ENCODE measurements around the gene FLVCR2.

FLVCR2 gene

DNA sequence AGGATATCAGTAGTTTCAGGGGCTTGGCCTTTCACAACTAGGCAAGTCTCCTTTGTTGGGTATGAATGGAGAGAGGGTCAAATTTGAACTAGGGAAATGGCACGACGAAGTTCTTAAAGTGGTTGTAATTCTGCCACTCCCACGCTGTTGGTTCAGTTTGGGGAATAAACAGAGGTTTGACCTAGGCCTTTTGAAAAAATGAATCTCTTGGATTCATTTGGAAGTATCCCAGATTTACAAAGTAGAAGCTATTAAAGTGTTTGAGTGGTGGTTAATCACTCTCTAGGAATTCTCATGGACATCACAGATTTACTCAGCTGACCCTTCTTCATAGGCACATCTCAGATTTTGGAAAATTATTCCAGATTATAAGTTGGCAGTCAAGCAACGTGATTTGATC, 41.3 kb upstream of the FLVCR2 start:
- TF ChIP-seq, protein P1, sequence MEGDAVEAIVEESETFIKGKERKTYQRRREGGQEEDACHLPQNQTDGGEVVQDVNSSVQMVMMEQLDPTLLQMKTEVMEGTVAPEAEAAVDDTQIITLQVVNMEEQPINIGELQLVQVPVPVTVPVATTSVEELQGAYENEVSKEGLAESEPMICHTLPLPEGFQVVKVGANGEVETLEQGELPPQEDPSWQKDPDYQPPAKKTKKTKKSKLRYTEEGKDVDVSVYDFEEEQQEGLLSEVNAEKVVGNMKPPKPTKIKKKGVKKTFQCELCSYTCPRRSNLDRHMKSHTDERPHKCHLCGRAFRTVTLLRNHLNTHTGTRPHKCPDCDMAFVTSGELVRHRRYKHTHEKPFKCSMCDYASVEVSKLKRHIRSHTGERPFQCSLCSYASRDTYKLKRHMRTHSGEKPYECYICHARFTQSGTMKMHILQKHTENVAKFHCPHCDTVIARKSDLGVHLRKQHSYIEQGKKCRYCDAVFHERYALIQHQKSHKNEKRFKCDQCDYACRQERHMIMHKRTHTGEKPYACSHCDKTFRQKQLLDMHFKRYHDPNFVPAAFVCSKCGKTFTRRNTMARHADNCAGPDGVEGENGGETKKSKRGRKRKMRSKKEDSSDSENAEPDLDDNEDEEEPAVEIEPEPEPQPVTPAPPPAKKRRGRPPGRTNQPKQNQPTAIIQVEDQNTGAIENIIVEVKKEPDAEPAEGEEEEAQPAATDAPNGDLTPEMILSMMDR (IDR thresholded peaks at IDR 0.05; ENCODE audit: low read depth, low read length) = no peak
- no peak for DNase-seq (ENCODE audit: low read depth in 2 of 2)
- no peak overlapping the region for H3K4me3 ChIP-seq (replicated peaks in 1 of 2; ENCODE audit: low read depth in 2 of 2, low read length in 2 of 2)

DNA sequence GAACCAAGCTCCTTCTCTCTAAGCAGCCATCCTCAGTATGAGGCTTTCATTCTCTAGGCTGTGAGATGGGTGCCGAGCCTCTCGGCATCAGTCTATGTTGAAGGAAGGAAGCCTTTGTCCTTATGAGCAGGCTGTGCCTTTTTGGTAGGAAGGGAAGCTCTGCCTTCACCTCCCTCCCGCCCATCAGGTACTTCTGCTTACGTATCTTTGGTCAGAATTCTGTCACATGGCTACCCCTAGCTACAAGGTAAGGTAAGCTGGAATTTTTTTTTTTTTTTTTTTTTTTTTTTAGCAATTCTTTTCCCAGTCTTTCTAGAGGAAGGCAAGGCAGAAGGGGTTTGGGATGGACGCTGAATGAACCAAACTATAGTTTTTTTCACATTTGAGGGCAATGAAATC, 39.3 kb upstream of the FLVCR2 start:
- no peak for DNase-seq (ENCODE audit: low read depth in 2 of 2)
- no peak overlapping the region for H3K4me3 ChIP-seq (replicated peaks in 1 of 2; ENCODE audit: low read depth in 2 of 2, low read length in 2 of 2)
- TF ChIP-seq, protein P1 (IDR thresholded peaks at IDR 0.05; ENCODE audit: low read depth, low read length) = no peak

DNA sequence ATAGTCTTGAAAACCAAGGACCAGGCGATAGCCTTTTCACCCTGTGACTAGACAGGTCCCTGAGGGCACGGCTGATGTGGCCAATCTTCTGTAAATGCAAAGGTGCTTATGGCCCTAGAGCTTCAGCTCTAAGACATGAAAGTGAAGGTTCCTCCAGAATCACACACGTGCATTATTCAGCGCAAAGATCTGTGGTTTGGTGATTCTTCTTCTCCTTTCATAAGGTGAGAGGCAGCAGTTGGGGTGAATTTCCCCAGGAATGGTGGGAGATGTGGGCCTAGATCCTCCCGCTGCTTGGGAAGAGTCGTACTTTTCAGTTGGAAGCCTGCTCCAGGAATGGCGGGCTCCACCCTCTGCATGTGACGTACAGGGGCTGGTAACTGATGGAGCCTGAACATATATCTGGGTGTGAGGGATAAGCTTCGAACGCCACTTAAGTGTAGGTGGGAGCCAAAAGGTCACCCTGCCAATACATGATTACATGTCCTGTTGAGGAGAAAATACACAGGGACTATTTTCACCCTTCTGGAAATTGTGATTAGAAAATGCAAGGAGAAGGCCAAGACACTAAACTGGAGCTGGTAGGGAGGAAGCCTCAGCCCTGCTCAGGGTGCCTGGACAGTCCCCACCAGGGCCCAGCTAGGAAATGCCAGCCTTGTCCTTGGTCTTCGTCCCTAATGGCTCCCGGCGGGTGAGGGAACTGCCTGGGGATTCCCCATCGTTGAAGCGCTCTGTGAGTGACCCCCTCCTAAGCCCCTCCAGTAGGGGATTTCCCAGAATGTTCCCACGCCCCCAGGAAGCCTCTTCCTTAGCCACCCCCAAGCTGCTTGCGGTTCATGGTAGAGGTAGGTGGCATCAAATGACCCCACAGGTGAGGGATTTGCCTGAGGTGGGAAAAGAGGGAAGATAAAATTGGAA, 38.6 kb upstream of the FLVCR2 start:
- no peak for DNase-seq (ENCODE audit: low read depth in 2 of 2)
- H3K4me3 ChIP-seq (replicated peaks in 1 of 2; ENCODE audit: low read depth in 2 of 2, low read length in 2 of 2) = no peak overlapping the region
- TF ChIP-seq, protein P1 (IDR thresholded peaks at IDR 0.05; ENCODE audit: low read depth, low read length) = no peak

DNA sequence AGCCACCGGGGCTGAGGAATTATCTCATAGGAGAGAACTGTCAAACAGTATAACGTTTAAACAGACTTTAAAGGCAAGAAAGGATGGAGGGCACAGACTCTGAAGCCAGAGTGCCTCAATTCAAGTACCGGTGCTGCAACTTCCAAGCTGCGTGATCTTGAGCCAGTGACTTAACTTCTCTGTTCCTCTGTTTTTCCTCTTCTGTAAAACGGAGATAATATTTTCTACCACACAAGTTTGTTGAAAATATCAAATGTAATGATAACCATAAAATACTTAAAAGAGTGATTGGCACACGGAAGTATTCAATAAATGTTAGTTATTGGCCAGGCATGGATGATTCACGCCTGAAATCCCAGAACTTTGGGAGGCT, 38.0 kb upstream of the FLVCR2 start:
- TF ChIP-seq, protein P1 (IDR thresholded peaks at IDR 0.05; ENCODE audit: low read depth, low read length) = no peak
- no peak overlapping the region for H3K4me3 ChIP-seq (replicated peaks in 1 of 2; ENCODE audit: low read depth in 2 of 2, low read length in 2 of 2)
- no peak for DNase-seq (ENCODE audit: low read depth in 2 of 2)

DNA sequence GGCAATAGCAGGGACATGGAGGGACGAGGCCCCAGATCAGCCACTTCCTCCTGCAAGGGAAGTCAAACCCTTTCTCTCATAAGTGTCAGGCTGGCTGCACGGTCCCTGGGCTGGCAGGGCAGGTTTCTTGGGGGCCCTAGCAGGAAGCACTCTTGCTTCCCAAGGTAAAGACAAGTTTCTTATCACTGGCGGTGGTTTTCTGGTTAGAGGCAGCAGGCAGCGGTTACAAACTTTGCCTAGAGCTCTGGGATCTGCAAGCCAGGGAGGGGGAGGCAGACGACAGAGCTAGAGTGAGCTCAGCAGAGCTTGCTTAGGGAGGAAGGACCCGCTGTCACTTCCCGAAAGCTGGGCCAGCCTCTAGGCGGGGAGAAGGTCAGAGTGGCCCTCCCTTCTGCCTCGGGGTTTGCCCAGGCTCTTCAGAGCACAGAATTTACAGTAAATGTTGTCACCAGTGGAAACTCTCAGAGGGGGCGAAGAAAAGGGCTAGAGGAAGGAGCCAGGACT, 35.8 kb upstream of the FLVCR2 start:
- TF ChIP-seq, protein P1 (IDR thresholded peaks at IDR 0.05; ENCODE audit: low read depth, low read length) = no peak
- DNase-seq (ENCODE audit: low read depth in 2 of 2) = peak; percentile 64 to 81
- H3K4me3 ChIP-seq (replicated peaks in 1 of 2; ENCODE audit: low read depth in 2 of 2, low read length in 2 of 2) = no peak overlapping the region

DNA sequence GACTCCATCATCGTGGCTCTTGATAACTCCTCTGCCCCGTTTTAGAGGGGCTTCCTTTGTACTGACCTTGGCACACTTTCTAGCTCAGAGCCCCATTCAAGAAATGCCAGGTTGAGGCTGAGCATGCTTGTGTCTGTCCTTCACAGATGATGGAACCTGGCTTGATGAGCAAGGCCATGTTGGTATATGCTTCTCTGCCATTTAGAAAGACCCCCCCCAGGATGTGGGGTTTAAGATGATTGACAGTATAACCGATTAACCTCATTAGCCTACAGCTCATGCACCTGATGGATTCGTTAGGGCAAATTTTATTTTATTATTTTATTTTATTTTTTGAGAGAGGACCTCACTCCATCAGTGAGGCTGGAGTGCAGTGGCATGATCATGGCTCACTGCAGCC, 35.2 kb upstream of the FLVCR2 start:
- TF ChIP-seq, protein P1 (IDR thresholded peaks at IDR 0.05; ENCODE audit: low read depth, low read length) = no peak
- no peak for DNase-seq (ENCODE audit: low read depth in 2 of 2)
- no peak overlapping the region for H3K4me3 ChIP-seq (replicated peaks in 1 of 2; ENCODE audit: low read depth in 2 of 2, low read length in 2 of 2)

All from cardiac fibroblast (primary cell).